ENCODE measurements around the gene IFIT3.

Gene IFIT3

GRCh38 chr10:89341649-89342048 is 13.9 kb downstream of the IFIT3 start:
- Histone ChIP-seq H3K27me3 (ENCODE audit: insufficient read depth, poor library complexity, severe bottlenecking) (no peaks in the 10 kb centered on the region), H3K4me3 (ENCODE audit: severe bottlenecking) (no peak overlapping the region), H3K9me3 (ENCODE audit: severe bottlenecking) (no peaks in the 10 kb centered on the region), H3K4me1 (ENCODE audit: insufficient read depth, poor library complexity, severe bottlenecking) (peaks cover 23% of the 10 kb centered on the region), H3K36me3 (ENCODE audit: low read depth) (no peaks in the 10 kb centered on the region), H3K27ac (ENCODE audit: poor library complexity, severe bottlenecking) (no peak overlapping the region)
- DNase-seq (ENCODE audit: low spot score) (no peak), ATAC-seq (ENCODE audit: low read depth) (no peak)
- no peak for TF ChIP-seq CTCF (IDR thresholded peaks at IDR 0.05; ENCODE audit: poor library complexity, severe bottlenecking)

GRCh38 chr10:89342206-89342958 is 14.6 kb downstream of the IFIT3 start:
- no peaks in the 10 kb centered on the region for H3K27me3 ChIP-seq (ENCODE audit: insufficient read depth, poor library complexity, severe bottlenecking)
- peak; percentile 60; the same call in 2 of the 3 replicates for ATAC-seq (ENCODE audit: low read depth)
- TF ChIP-seq CTCF (IDR thresholded peaks at IDR 0.05; ENCODE audit: poor library complexity, severe bottlenecking), result no peak
- no peak overlapping the region for H3K27ac ChIP-seq (ENCODE audit: poor library complexity, severe bottlenecking)
- H3K4me3 ChIP-seq (ENCODE audit: severe bottlenecking), result no peak overlapping the region
- no peaks in the 10 kb centered on the region for H3K9me3 ChIP-seq (ENCODE audit: severe bottlenecking)
- H3K4me1 ChIP-seq (ENCODE audit: insufficient read depth, poor library complexity, severe bottlenecking), result peaks cover 22% of the 10 kb centered on the region
- H3K36me3 ChIP-seq (ENCODE audit: low read depth), result no peaks in the 10 kb centered on the region
- no peak for DNase-seq (ENCODE audit: low spot score)

- H3K27ac ChIP-seq (ENCODE audit: poor library complexity, severe bottlenecking), result no peak overlapping the region
- no peak for TF ChIP-seq CTCF (IDR thresholded peaks at IDR 0.05; ENCODE audit: poor library complexity, severe bottlenecking)
- no peaks in the 10 kb centered on the region for H3K27me3 ChIP-seq (ENCODE audit: insufficient read depth, poor library complexity, severe bottlenecking)
- no peak overlapping the region for H3K4me3 ChIP-seq (ENCODE audit: severe bottlenecking)
- H3K4me1 ChIP-seq (ENCODE audit: insufficient read depth, poor library complexity, severe bottlenecking), result peaks cover 17% of the 10 kb centered on the region
- ATAC-seq (ENCODE audit: low read depth) (no peak), DNase-seq (ENCODE audit: low spot score) (no peak)
- H3K36me3 ChIP-seq (ENCODE audit: low read depth), result no peaks in the 10 kb centered on the region
- H3K9me3 ChIP-seq (ENCODE audit: severe bottlenecking), result no peaks in the 10 kb centered on the region
Measured at GRCh38 chr10:89343089-89343767, 15.4 kb downstream of the IFIT3 start.

GRCh38 chr10:89344156-89344555 is 16.4 kb downstream of the IFIT3 start:
- TF ChIP-seq CTCF (IDR thresholded peaks at IDR 0.05; ENCODE audit: poor library complexity, severe bottlenecking), result no peak
- no peak overlapping the region for H3K4me3 ChIP-seq (ENCODE audit: severe bottlenecking)
- H3K4me1 ChIP-seq (ENCODE audit: insufficient read depth, poor library complexity, severe bottlenecking), result peaks cover 17% of the 10 kb centered on the region
- DNase-seq (ENCODE audit: low spot score) (no peak), ATAC-seq (ENCODE audit: low read depth) (no peak)
- H3K36me3 ChIP-seq (ENCODE audit: low read depth), result no peaks in the 10 kb centered on the region
- H3K27ac ChIP-seq (ENCODE audit: poor library complexity, severe bottlenecking), result no peak overlapping the region
- no peaks in the 10 kb centered on the region for H3K9me3 ChIP-seq (ENCODE audit: severe bottlenecking)
- no peaks in the 10 kb centered on the region for H3K27me3 ChIP-seq (ENCODE audit: insufficient read depth, poor library complexity, severe bottlenecking)

Measured in RWPE2 (cell line).